ENCODE results near the gene IFT25.
"Not testable (repeated sequence)": the region's sequence is repeated elsewhere in the genome, so short reads cannot be mapped to it uniquely, and the experiment has no call there.

The IFT25 gene

GRCh38 chr1:53945433-53946251, at the start of gene IFT25:
Gene IFT25, minus strand, starts transcription at chr1:53945699. Its CDS starts 5,617 bp downstream, at chr1:53940082.
- DNase-seq (ENCODE audit: low read depth in 2 of 2): peak; percentile 97 to 100

GRCh38 chr1:53994516-53994915, 49.0 kb upstream of the IFT25 start:
- not testable (repeated sequence) for DNase-seq (ENCODE audit: low read depth in 2 of 2)

- DNase-seq (ENCODE audit: low read depth in 2 of 2): no peak
Measured at GRCh38 chr1:53992085-53992874, 46.8 kb upstream of the IFT25 start.

GRCh38 chr1:53987880-53988279, 42.4 kb upstream of the IFT25 start:
- no peak for DNase-seq (ENCODE audit: low read depth in 2 of 2)

- DNase-seq (ENCODE audit: low read depth in 2 of 2): no peak
Measured at GRCh38 chr1:53986458-53986857, 41.0 kb upstream of the IFT25 start.

GRCh38 chr1:53984726-53985125, 39.2 kb upstream of the IFT25 start:
- DNase-seq (ENCODE audit: low read depth in 2 of 2): no peak

GRCh38 chr1:53982763-53983104, 37.2 kb upstream of the IFT25 start:
- no peak for DNase-seq (ENCODE audit: low read depth in 2 of 2)

GRCh38 chr1:53982034-53982762, 36.7 kb upstream of the IFT25 start:
- no peak for DNase-seq (ENCODE audit: low read depth in 2 of 2)

- no peak for DNase-seq (ENCODE audit: low read depth in 2 of 2)
Measured at GRCh38 chr1:53981220-53981619, 35.7 kb upstream of the IFT25 start.

- DNase-seq (ENCODE audit: low read depth in 2 of 2): no peak
Measured at GRCh38 chr1:53979712-53980450, 34.4 kb upstream of the IFT25 start.

GRCh38 chr1:53975861-53976260, 30.4 kb upstream of the IFT25 start:
- DNase-seq (ENCODE audit: low read depth in 2 of 2): no peak

GRCh38 chr1:53971718-53972117, 26.2 kb upstream of the IFT25 start:
- DNase-seq (ENCODE audit: low read depth in 2 of 2): no peak

- DNase-seq (ENCODE audit: low read depth in 2 of 2): not testable (repeated sequence)
Measured at GRCh38 chr1:53969323-53969722, 23.8 kb upstream of the IFT25 start.

- no peak for DNase-seq (ENCODE audit: low read depth in 2 of 2)
Measured at GRCh38 chr1:53968125-53968513, 22.6 kb upstream of the IFT25 start.

- DNase-seq (ENCODE audit: low read depth in 2 of 2): no peak
Measured at GRCh38 chr1:53967409-53968124, 22.1 kb upstream of the IFT25 start.

- DNase-seq (ENCODE audit: low read depth in 2 of 2): no peak
Measured at GRCh38 chr1:53966794-53967193, 21.3 kb upstream of the IFT25 start.

GRCh38 chr1:53964109-53964508, 18.6 kb upstream of the IFT25 start:
- no peak for DNase-seq (ENCODE audit: low read depth in 2 of 2)

- DNase-seq (ENCODE audit: low read depth in 2 of 2): no peak
Measured at GRCh38 chr1:53963460-53963859, 18.0 kb upstream of the IFT25 start.

- DNase-seq (ENCODE audit: low read depth in 2 of 2): no peak
Measured at GRCh38 chr1:53962395-53962794, 16.9 kb upstream of the IFT25 start.

- DNase-seq (ENCODE audit: low read depth in 2 of 2): no peak
Measured at GRCh38 chr1:53959664-53960250, 14.3 kb upstream of the IFT25 start.

Measured in stimulated activated CD4-positive, alpha-beta T cell treated with anti-CD3 and anti-CD28 coated beads, Interleukin-4, amount 100 ng/mL, for 48 hours (primary cell).